ENCODE results near the gene SUV39H2.
"Not testable (repeated sequence)": the region's sequence is repeated elsewhere in the genome, so short reads cannot be mapped to it uniquely, and the experiment has no call there.

The SUV39H2 gene

GRCh38 chr10:14876764-14877163 lies 1.9 kb upstream of the SUV39H2 start:
- no peak for DNase-seq

GRCh38 chr10:14879124-14879927 lies 660 bp downstream of the SUV39H2 start:
- no peak for DNase-seq

DNA sequence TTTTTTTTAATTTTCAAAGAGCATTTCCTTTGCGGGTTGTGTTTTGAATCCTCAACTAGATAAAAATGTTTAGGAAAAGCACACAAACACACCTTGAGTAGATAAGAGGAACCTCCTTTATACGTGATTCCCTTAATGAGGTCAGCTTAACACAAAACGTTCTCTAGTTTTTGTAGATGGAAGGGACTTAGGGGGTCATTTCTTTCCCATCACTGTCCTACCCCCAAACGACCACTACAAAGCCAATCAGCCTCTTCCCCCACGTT lies 1.2 kb downstream of the SUV39H2 start:
- DNase-seq, result no peak

GRCh38 chr10:14880229-14880628 lies 1.6 kb downstream of the SUV39H2 start:
- no peak for DNase-seq

DNA sequence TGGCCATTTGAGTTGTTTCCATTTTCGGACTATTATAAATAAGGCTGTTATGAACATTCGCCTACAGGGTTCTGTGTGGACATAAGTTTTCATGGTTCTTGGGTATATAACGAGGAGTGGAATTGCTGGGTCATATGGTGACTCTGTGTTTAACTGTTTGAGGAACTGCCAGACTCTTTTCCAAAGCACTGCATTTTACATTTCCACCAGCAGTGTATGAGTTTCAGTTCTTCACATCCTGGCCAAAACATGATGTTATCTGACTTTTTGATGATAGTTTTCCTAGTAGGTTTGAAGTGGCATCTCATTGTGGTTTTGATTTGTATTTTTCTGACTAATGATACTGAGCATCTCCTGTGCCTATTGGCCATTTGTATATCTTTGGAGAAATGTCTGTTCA lies 5.4 kb downstream of the SUV39H2 start:
- DNase-seq, result no peak

- DNase-seq, result no peak
Measured at GRCh38 chr10:14889318-14889717, 10.7 kb downstream of the SUV39H2 start.

DNA sequence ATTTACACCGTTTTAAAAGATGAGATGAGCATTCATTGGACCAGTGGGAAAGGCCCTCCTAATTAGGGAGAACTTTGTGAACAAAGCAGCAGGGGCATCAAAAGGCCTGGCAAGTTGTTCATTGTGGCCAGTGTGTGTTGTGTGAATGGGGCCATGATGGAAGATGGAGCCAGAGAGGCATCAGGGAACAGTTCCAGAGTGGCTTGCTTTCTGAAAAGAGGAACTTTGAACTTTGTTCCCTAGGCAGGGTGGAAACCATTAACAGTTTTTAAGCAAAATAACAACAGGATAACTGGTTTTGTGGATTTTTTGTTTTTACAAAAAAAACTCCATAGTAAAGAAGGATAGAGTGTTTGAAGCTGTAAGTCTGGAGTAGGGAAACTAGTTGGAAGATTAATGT lies 12.5 kb downstream of the SUV39H2 start:
- DNase-seq, result no peak

GRCh38 chr10:14904316-14904732 lies 25.7 kb downstream of the SUV39H2 start:
- no peak for DNase-seq

GRCh38 chr10:14904864-14905263 lies 26.2 kb downstream of the SUV39H2 start:
- no peak for DNase-seq

- no peak for DNase-seq
Measured at GRCh38 chr10:14905890-14906289, 27.2 kb downstream of the SUV39H2 start.

GRCh38 chr10:14906765-14907164 lies 28.1 kb downstream of the SUV39H2 start:
- no peak for DNase-seq

GRCh38 chr10:14907591-14907990 lies 28.9 kb downstream of the SUV39H2 start:
- not testable (repeated sequence) for DNase-seq

DNA sequence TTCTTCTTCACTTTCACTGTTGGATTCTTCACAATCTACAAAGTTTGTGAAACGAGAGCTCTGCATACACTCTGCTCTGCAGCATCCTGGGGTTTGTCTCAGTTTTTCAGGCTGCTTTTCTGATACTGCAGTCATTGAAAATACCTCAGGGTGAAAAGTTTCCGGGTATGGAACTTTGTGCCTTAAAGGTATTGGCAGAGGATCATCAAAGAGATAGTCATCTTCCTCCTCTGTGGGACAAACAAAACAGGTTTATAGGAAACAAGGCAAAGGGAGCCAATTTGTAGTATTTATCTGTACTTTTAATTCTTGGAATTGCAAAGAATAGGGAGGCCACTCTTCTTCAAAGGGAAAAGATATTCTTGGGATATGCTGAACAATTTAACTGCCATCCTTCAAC lies 30.4 kb downstream of the SUV39H2 start:
- no peak for DNase-seq

DNA sequence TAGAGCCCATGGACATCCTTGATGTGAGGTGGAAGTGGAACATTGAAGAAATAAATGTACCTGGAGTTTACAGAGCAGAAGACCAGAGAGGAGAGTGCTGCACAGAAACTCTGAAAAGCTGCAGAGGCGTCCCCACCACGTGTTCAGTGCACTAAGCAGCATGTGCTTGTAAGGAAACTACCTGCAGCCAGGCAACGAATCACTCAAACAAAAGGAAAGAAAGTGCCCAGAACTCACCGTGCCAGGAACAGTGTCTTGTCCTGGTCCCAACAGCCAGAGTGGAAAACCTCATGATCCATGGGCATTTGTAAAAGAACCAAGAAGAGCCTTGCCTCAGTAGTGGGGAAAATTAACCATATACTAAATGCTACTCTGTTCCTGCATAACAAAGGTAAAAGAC lies 32.3 kb downstream of the SUV39H2 start:
- DNase-seq, result no peak

DNA sequence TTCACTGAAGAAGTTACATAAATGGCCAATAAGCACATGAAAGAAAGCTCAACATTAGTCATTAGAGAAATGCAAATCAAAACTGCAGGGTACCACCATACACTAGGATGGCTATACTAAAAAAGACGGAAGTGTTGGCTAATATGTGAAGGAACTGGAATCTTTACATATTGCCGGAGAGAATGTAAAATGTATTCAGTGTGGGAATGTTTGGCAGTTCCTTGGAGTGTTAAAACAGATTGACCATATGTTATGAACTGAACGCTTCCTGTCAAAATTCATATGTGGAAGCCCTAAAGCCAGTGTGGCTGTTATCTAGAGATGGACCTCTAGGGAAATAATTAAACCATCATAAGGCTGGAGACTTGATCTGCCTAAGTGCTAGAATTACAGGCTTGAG lies 33.1 kb downstream of the SUV39H2 start:
- no peak for DNase-seq

GRCh38 chr10:14916600-14916999 lies 37.9 kb downstream of the SUV39H2 start:
- DNase-seq, result no peak

- DNase-seq, result no peak
Measured at GRCh38 chr10:14917827-14918226, 39.2 kb downstream of the SUV39H2 start.

DNA sequence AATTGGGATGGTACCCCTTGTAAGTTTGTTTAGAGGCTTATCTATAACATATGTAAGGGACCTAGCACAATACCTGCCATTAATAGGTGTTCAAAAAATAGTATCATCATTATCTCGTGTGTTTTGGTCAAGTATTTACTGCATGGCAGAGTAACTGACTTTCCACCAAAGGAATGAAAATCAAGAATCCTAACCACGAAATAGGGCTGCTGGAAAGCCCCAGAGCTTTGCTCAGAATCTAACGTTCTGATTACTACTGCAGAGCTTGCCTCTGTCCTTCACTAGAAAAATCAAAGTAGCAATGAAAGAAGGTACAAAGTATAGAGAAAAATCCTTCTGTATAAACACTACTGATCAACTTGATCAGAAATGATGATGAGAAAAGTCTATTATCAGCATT lies 40.3 kb downstream of the SUV39H2 start:
- DNase-seq, result no peak

- DNase-seq, result no peak
Measured at GRCh38 chr10:14924013-14924412, 45.3 kb downstream of the SUV39H2 start.

DNA sequence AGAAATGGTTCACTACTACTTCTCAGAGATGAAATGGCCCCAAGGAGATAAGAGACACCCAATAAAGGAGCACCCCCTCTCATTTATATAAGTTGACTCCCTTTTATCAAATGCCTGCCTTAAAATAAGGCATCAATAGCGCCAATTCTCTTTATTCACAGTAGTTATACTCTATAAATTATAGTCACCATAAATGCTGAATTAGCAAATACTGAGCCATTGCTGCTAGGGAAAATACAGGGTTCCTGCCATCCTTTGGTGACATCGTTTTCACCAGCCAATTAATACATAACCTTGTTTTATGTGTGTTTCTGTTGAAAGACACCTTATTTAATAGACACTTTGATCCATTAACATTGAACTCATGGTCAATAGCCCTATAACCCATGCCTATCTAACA lies 46.6 kb downstream of the SUV39H2 start:
- no peak for DNase-seq

- no peak for DNase-seq
Measured at GRCh38 chr10:14926061-14926470, 47.4 kb downstream of the SUV39H2 start.

DNA sequence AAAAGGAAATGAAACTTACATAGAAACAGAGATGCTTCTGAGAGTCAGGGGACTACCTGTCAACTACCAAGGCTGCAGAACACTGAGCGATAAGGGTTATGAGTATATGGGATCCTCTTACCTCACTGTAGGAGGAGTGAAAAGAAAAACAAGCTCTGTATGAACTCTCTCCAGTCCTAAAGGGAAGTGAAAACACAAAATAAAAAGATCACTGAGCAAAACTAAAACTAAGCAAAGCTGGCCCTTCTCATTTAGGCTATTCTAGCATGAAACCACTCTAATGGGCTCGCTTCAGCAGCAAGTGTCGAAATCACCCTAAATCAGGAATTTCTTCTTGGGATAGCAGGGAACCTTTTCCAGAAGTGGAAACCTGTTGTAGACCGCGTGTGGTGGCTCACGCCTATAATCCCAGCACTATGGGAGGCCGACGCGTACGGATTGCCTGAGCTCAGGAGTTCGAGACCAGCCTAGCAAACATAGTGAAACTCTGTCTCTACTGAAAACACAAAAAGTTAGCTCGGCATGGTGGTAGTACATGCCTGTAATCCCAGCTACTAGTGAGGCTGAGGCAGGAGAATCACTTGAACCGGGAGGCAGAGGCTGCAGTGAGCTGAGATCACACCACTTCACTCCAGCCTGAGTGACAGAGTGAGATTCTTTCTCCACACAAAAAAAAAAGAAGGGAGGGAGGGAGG lies 48.2 kb downstream of the SUV39H2 start:
- DNase-seq, result no peak

DNA sequence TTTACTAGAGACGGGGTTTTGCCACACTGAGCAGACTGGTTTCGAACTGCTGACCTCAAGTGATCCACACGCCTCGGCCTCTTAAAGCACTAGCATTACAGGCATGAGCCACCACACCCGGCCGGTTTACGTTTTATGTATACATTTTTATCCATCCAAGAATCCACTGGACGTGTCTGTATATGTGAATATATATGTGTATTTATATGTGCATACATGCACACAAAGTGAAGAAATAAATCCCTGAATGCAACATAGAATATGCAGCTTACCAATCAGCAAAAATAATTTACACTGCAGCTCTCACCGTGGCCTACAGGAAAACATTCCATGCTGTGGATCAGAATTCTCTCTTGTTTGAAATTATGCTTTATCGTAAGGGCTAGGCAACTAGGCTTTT lies 51.9 kb downstream of the SUV39H2 start:
- DNase-seq, result no peak

- no peak for DNase-seq
Measured at GRCh38 chr10:14936584-14936983, 57.9 kb downstream of the SUV39H2 start.

GRCh38 chr10:14938971-14939370 lies 60.3 kb downstream of the SUV39H2 start:
- DNase-seq, result not testable (repeated sequence)
